NCI-H2196 treated with DMSO at 0.1 percent for 48 hours (cell line): Measurements from ENCODE around the gene ZDHHC3.

Experiments used
- DNase-seq: peaks from one replicate; lab custom pipeline; 2025; ENCODE audit not compliant: unreplicated experiment; lab: John Stamatoyannopoulos, UW

ZDHHC3 gene

GRCh38 chr3:44976002-44976815 lies at the start of gene ZDHHC3, which contains the start of gene EXOSC7:
Gene ZDHHC3 (minus strand): TSS chr3:44976174. CDS start chr3:44959436, 16,738 bp downstream.
Gene EXOSC7 (plus strand): TSS chr3:44976244. CDS start chr3:44976278, 34 bp downstream.
- DNase-seq, result no peak

- DNase-seq, result no peak
Measured at GRCh38 chr3:45024542-45025255, 48.7 kb upstream of the ZDHHC3 start.

- no peak for DNase-seq
Measured at GRCh38 chr3:45023675-45024074, 47.7 kb upstream of the ZDHHC3 start.

GRCh38 chr3:45021524-45022297 lies 45.7 kb upstream of the ZDHHC3 start:
- no peak for DNase-seq

GRCh38 chr3:45020534-45020933 lies 44.6 kb upstream of the ZDHHC3 start:
- no peak for DNase-seq

- DNase-seq, result no peak
Measured at GRCh38 chr3:45017821-45018220, 41.8 kb upstream of the ZDHHC3 start.

GRCh38 chr3:45016916-45017315 lies 40.9 kb upstream of the ZDHHC3 start:
- no peak for DNase-seq

- DNase-seq, result no peak
Measured at GRCh38 chr3:45012577-45012976, 36.6 kb upstream of the ZDHHC3 start.

GRCh38 chr3:45011756-45012508 lies 36.0 kb upstream of the ZDHHC3 start:
- DNase-seq, result no peak

GRCh38 chr3:45010811-45011333 lies 34.9 kb upstream of the ZDHHC3 start:
- no peak for DNase-seq

GRCh38 chr3:45009868-45010267 lies 33.9 kb upstream of the ZDHHC3 start:
- no peak for DNase-seq

GRCh38 chr3:45008117-45008516 lies 32.1 kb upstream of the ZDHHC3 start:
- no peak for DNase-seq

- no peak for DNase-seq
Measured at GRCh38 chr3:45007091-45007490, 31.1 kb upstream of the ZDHHC3 start.

- DNase-seq, result no peak
Measured at GRCh38 chr3:45003859-45004258, 27.9 kb upstream of the ZDHHC3 start.

- DNase-seq, result no peak
Measured at GRCh38 chr3:45003406-45003805, 27.4 kb upstream of the ZDHHC3 start.

GRCh38 chr3:45002720-45003119 lies 26.7 kb upstream of the ZDHHC3 start:
- DNase-seq, result no peak

- DNase-seq, result no peak
Measured at GRCh38 chr3:45002139-45002660, 26.2 kb upstream of the ZDHHC3 start.

- no peak for DNase-seq
Measured at GRCh38 chr3:45001738-45002137, 25.8 kb upstream of the ZDHHC3 start.

GRCh38 chr3:45000823-45001222 lies 24.8 kb upstream of the ZDHHC3 start:
- DNase-seq, result no peak

GRCh38 chr3:44999782-45000181 lies 23.8 kb upstream of the ZDHHC3 start:
- no peak for DNase-seq
